Measurements from ENCODE around the gene NARF.
"Not testable (repeated sequence)": the region's sequence is repeated elsewhere in the genome, so short reads cannot be mapped to it uniquely, and the experiment has no call there.

Gene NARF

DNA sequence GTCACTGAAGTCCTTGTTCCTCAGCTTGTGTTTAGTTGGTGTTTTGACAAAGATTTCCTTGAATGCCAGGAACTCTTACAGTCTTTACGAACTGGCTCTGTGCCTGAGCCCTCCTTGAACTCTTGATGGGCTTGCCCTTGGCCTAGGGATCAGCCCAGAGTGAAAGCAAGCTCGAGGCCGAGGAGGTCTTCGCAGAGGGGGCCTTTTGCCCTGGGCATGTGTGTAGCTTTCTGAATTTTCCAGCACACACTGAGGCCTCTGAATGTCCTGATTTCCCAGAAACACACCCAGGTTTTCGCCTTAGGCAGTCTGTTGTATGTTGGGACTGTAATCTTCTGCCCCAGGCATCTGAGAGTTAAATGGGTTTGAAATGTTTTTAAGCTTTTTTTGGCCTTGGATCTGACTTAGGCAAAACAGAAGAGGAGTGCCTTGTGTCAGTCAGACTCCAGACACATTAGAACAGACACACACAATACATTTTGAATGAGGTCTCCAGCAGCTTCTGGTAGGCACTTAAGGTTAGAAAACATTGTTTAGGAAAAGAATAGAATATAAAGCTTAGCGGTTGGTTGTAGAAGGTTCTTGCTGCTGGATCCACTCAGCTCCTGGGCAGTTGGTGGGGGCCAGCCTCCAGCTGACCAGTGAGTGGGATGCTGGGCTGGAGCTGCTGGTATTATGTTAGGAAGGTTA is 78.1 kb downstream of the NARF start:
- DNase-seq (ENCODE audit: low spot score), result no peak

DNA sequence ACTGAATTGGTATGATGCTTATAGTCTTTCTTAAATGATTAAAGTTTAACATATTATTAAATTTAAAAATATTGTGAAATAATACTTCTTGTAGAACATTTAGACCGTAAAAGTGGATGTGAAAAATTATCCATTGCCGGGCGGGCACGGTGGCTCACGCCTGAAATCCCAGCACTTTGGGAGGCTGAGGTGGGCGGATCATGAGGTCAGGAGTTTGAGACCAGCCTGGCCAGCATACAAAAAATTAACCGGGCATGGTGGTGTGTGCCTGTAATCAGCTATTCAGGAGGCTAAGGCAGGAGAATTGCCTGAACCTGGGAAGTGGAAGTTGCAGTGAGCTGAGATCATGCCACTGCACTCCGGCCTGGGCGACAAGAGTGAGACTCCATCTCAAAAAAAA is 78.7 kb downstream of the NARF start:
- DNase-seq (ENCODE audit: low spot score), result not testable (repeated sequence)

DNA sequence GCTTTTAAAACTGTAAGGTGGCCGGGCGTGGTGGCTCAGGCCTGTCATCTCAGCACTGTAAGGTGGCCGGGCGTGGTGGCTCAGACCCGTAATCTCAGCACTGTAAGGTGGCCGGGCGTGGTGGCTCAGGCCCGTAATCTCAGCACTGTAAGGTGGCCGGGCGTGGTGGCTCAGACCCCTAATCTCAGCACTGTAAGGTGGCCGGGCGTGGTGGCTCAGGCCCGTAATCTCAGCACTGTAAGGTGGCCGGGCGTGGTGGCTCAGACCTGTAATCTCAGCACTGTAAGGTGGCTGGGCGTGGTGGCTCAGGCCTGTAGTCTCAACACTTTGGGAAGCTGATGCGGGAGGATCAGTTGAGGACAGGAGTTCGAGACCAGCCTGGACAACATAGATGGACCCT is 80.5 kb downstream of the NARF start:
- not testable (repeated sequence) for DNase-seq (ENCODE audit: low spot score)

Data from NAMALWA (cell line).